ENCODE data around the gene PIAS1. TPM values are rescaled to one million over a fixed set of nuclear protein-coding genes. Genes with fewer than 3 reads are reported as not detected.

PIAS1 gene
- total RNA-seq, 1 donor from 2014 or later, result 17.1 TPM

DNA sequence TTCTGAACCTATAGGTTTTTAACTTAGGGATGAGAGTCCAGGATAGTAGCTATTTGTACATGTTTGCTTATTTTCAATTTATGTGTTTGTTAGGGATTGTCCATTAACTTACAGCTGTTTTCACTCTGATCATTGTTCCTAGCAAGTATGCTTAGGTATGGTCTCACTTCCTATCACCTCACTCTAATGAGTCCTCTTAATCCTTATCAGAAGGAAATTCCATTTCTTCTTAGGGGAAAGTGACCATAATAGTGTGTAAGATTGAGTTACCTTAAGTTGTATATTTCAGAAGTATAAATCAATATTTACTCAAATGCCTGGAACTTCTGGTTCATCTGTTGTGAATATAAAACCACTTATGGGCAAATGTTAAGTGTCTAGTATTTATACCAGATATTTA, 53.0 kb downstream of the PIAS1 start:
- Histone ChIP-seq H3K27ac (no peak overlapping the region), H3K36me3 (peaks cover 0 to 7% of the 10 kb centered on the region in 2 donors), H3K4me1 (peaks cover 0 to 25% of the 10 kb centered on the region in 2 donors), H3K4me3 (no peak overlapping the region), H3K27me3 (no peaks in the 10 kb centered on the region), H3K9me3 (no peaks in the 10 kb centered on the region)
- no peak for DNase-seq (ENCODE audit: low spot score in 2 of 2)
- TF ChIP-seq, protein P1, sequence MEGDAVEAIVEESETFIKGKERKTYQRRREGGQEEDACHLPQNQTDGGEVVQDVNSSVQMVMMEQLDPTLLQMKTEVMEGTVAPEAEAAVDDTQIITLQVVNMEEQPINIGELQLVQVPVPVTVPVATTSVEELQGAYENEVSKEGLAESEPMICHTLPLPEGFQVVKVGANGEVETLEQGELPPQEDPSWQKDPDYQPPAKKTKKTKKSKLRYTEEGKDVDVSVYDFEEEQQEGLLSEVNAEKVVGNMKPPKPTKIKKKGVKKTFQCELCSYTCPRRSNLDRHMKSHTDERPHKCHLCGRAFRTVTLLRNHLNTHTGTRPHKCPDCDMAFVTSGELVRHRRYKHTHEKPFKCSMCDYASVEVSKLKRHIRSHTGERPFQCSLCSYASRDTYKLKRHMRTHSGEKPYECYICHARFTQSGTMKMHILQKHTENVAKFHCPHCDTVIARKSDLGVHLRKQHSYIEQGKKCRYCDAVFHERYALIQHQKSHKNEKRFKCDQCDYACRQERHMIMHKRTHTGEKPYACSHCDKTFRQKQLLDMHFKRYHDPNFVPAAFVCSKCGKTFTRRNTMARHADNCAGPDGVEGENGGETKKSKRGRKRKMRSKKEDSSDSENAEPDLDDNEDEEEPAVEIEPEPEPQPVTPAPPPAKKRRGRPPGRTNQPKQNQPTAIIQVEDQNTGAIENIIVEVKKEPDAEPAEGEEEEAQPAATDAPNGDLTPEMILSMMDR (IDR thresholded peaks at IDR 0.05), result no peak
- intact Hi-C loops (cut with DNase I), result no loop called here

DNA sequence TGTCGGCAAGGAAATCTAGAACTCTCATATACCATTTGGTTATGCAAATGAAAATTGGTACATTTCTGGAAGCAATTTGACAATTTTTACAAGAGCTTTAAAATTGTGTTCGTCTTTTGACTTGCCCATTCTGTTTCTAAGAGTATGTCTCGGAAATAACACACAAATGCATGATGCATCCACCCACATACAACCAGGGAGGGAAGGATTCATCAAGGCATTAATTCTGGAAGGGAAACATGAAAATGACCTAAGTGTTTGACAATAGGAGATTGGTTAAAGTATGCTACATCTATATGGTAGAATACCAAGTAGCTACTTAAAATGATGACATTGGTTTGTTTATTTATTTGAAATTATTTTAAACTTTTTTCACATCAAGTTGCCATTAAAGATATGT, 58.6 kb downstream of the PIAS1 start:
- Histone ChIP-seq H3K27ac (no peak overlapping the region), H3K9me3 (no peaks in the 10 kb centered on the region), H3K4me1 (peaks cover 3 to 35% of the 10 kb centered on the region in 2 donors), H3K4me3 (no peak overlapping the region), H3K27me3 (no peaks in the 10 kb centered on the region), H3K36me3 (no peaks in the 10 kb centered on the region)
- intact Hi-C loops (cut with DNase I), result no loop called here
- TF ChIP-seq, protein P1 (IDR thresholded peaks at IDR 0.05), result no peak
- DNase-seq (ENCODE audit: low spot score in 2 of 2), result no peak

DNA sequence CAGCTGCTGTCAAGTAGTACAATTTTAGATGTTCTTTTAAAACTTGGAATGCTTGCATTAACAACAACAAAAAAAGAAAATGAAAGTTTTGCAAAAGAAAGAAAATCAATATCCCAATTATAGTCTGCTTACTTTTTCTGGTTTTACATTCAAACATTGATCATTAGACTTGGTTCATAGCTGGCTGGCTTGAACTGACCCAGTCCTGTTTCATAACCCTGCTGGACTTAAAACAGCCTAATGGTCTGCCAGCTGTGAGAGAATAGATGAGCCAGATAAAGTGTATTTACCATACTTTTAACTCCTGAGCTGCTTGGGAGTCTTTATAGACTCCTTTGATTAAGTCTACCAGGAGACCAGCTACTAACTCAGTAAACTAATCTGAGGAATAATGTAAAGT, 59.2 kb downstream of the PIAS1 start:
- Histone ChIP-seq H3K27ac (peak overlapping the region in 1 of 2 donors; percentile 10), H3K9me3 (no peaks in the 10 kb centered on the region), H3K4me1 (peaks cover 3 to 35% of the 10 kb centered on the region in 2 donors), H3K4me3 (no peak overlapping the region), H3K36me3 (no peaks in the 10 kb centered on the region), H3K27me3 (no peaks in the 10 kb centered on the region)
- TF ChIP-seq, protein P1 (IDR thresholded peaks at IDR 0.05), result no peak
- no peak for DNase-seq (ENCODE audit: low spot score in 2 of 2)
- intact Hi-C loops (cut with DNase I), result no loop called here

DNA sequence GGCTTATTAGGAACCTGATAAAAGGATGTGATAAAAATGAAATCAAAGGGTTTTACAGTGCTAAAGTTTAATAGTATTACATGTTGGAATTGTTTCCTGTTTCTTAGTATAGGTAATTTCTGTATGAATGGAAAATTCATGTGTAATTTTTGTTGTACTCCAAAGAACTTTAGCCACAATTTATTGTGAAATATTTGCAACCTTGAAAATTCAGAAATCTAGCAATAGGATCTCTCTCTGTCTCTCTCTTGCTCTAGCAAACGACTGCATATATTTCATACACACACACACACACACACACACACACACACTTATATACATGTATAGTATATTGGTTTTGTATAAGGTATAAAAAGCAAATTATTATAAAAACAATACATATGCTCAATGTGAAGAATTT, 59.6 kb downstream of the PIAS1 start:
- Histone ChIP-seq H3K36me3 (no peaks in the 10 kb centered on the region), H3K4me1 (peaks cover 3 to 30% of the 10 kb centered on the region in 2 donors), H3K9me3 (no peaks in the 10 kb centered on the region), H3K27ac (peak overlapping the region in 1 of 2 donors; percentile 38), H3K27me3 (no peaks in the 10 kb centered on the region), H3K4me3 (peak overlapping the region; percentile 43 to 50)
- TF ChIP-seq, protein P1 (IDR thresholded peaks at IDR 0.05), result no peak
- intact Hi-C loops (cut with DNase I), result no loop called here
- DNase-seq (ENCODE audit: low spot score in 2 of 2), result no peak

DNA sequence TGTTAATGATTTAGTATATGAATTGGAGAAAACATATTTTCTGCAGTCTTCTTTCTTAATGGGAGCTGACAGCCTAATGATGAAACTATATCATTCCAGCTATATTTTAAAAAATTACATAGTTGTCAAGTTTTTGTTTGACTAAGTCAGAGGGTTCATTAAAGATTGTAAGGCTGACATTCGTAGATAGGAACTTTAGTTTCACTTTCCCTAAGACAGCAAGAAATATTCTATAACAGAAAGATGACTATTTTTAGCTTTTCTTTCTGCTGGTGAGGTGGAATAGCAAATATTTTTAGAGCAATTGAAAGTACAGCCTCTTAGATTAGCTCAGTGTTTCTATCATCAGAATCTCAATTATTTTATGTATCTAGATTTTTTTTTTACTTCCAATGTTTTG, 60.2 kb downstream of the PIAS1 start:
- peaks cover 3 to 26% of the 10 kb centered on the region in 2 donors for H3K4me1 ChIP-seq
- intact Hi-C loops (cut with DNase I), result no loop called here
- H3K27ac ChIP-seq, result peak overlapping the region; percentile 38 to 55

More for the DNA sequence above, 60.2 kb downstream of the PIAS1 start:
- peak overlapping the region; percentile 43 to 50 for H3K4me3 ChIP-seq
- no peaks in the 10 kb centered on the region for H3K36me3 ChIP-seq
- DNase-seq (ENCODE audit: low spot score in 2 of 2), result no peak
- H3K9me3 ChIP-seq, result no peaks in the 10 kb centered on the region
- TF ChIP-seq, protein P1 (IDR thresholded peaks at IDR 0.05), result no peak
- H3K27me3 ChIP-seq, result no peaks in the 10 kb centered on the region
